Keratinocyte (primary cell): ENCODE data around the gene COL25A1. TPM values are rescaled to one million over a fixed set of nuclear protein-coding genes. Genes with fewer than 3 reads are reported as not detected.

Experiments
- DNase-seq: peaks from one replicate; pipeline ENCODE4 v3.0.0-alpha.2; 2011; ENCODE audit warnings: low read depth, missing footprints, low spot score
- FAIRE-seq: peaks from 2 replicates; lab custom pipeline; 2011; peaks lifted over from hg19 to GRCh38; lab: Jason Lieb, UNC
- H2AFZ ChIP-seq: 2 replicates; pipeline ENCODE4 v1.6.0; 2012; ENCODE audit warnings: low read length, control low read depth, inconsistent platforms; ENCODE audit not compliant: control insufficient read depth
- H3K27ac ChIP-seq: 2 replicates; pipeline ENCODE4 v1.5.1; 2011; ENCODE audit warnings: low read length; ENCODE audit not compliant: control insufficient read depth, insufficient read depth
- H3K27me3 ChIP-seq: 3 replicates; pipeline ENCODE4 v1.6.0; 2011; ENCODE audit warnings: low read length; ENCODE audit not compliant: control insufficient read depth, insufficient read depth; ENCODE audit errors: extremely low read depth
- H3K36me3 ChIP-seq, 2 experiments: 2 replicates in 1 of 2; 3 replicates in 1 of 2; pipeline ENCODE4 v1.5.1; 2011; ENCODE audit warnings: low read length in 2 of 2, mild to moderate bottlenecking in 1 of 2; ENCODE audit not compliant: control insufficient read depth in 2 of 2, insufficient read depth in 2 of 2; ENCODE audit errors: extremely low read depth in 1 of 2
- H3K4me1 ChIP-seq: 3 replicates; pipeline ENCODE4 v1.5.1; 2011; ENCODE audit warnings: low read length; ENCODE audit not compliant: control insufficient read depth, insufficient read depth; ENCODE audit errors: extremely low read depth
- H3K4me2 ChIP-seq: 3 replicates; pipeline ENCODE4 v1.6.0; 2011; ENCODE audit warnings: low read depth, low read length; ENCODE audit not compliant: control insufficient read depth, insufficient read depth; ENCODE audit errors: extremely low read depth
- H3K4me3 ChIP-seq, 3 experiments: fragments of 200-600 bp in 1 of 3; sonication (generic) in 1 of 3; 2 replicates in 2 of 3; 3 replicates in 1 of 3; pipeline ENCODE4 v1.5.1; 2011 to 2016; ENCODE audit warnings: low read length in 3 of 3, mild to moderate bottlenecking in 3 of 3, control low read depth in 2 of 3, inconsistent platforms in 1 of 3, low read depth in 1 of 3, mixed read lengths in 1 of 3, mixed run types in 1 of 3, moderate library complexity in 1 of 3; ENCODE audit not compliant: control insufficient read depth in 2 of 3, insufficient read depth in 2 of 3; ENCODE audit errors: extremely low read depth in 1 of 3
- H3K79me2 ChIP-seq: 2 replicates; pipeline ENCODE4 v1.6.0; 2012; ENCODE audit warnings: low read length; ENCODE audit not compliant: control insufficient read depth, insufficient read depth
- H3K9ac ChIP-seq: 3 replicates; pipeline ENCODE4 v1.6.0; 2011; ENCODE audit warnings: low read length; ENCODE audit not compliant: control insufficient read depth, insufficient read depth; ENCODE audit errors: extremely low read depth
- H3K9me1 ChIP-seq: 3 replicates; pipeline ENCODE4 v1.6.0; 2011; ENCODE audit warnings: low read length; ENCODE audit not compliant: control insufficient read depth, insufficient read depth; ENCODE audit errors: extremely low read depth
- H3K9me3 ChIP-seq: 2 replicates; pipeline ENCODE4 v1.5.1; 2012; ENCODE audit warnings: low read depth, low read length; ENCODE audit not compliant: control insufficient read depth
- H4K20me1 ChIP-seq: 3 replicates; pipeline ENCODE4 v1.6.0; 2011; ENCODE audit warnings: low read length; ENCODE audit not compliant: control insufficient read depth, insufficient read depth; ENCODE audit errors: extremely low read depth
- CTCF ChIP-seq, 3 experiments: IDR thresholded peaks in 1 of 3; conservative IDR thresholded peaks in 1 of 3; optimal IDR thresholded peaks in 1 of 3; 2 replicates in 2 of 3; 3 replicates in 1 of 3; pipeline versions ENCODE3 to v1.5.1; 2011; ENCODE audit warnings: low read length in 3 of 3, mild to moderate bottlenecking in 3 of 3, moderate library complexity in 2 of 3, control low read depth in 1 of 3, inconsistent platforms in 1 of 3; ENCODE audit not compliant: insufficient read depth in 2 of 3; ENCODE audit errors: extremely low read depth in 1 of 3
- EZH2 ChIP-seq: IDR thresholded peaks from one replicate; pipeline ENCODE4 v1.6.1; 2012; ENCODE audit warnings: inconsistent platforms, mild to moderate bottlenecking, low read length, moderate library complexity
- dilution Hi-C: fragments of 300-500 bp; cut with MboI; formaldehyde crosslinking; loops from one replicate; pipeline ENCODE4 v1.7.0; 2020; ENCODE audit warnings: low sequenced_read_pairs; ENCODE audit not compliant: extremely low pct_ligation_motif_present
- polyA plus RNA-seq, 5 experiments: library from polyadenylated mRNA; depleted of rRNA in 3 of 5; stranded (reverse) in 3 of 5; stranded (forward) in 1 of 5; unstranded in 1 of 5; fragments of >200 nt; gene quantifications; 1 replicate in 1 of 5; 2 replicates in 3 of 5; 3 replicates in 1 of 5; pipeline versions ENCODE4 v1.2.1 to v1.2.3, GENCODE V29; 2011 to 2012; ENCODE audit warnings: missing spikeins in 2 of 5, low read depth in 1 of 5, low replicate concordance in 1 of 5

The COL25A1 gene
- polyA plus RNA-seq, 1 donor (not counting 4 experiments of a cell fraction or from before 2014, with no cell fraction given) = not detected

- dilution Hi-C loops = no loop called here
- FAIRE-seq (no peak), DNase-seq (no peak)
- Histone ChIP-seq H3K9me3 (no peaks in the 10 kb centered on the region), H3K27me3 (no peaks in the 10 kb centered on the region), H3K36me3 (no peaks in the 10 kb centered on the region), H3K4me3 (no peak overlapping the region), H4K20me1 (no peaks in the 10 kb centered on the region), H2AFZ (no peak overlapping the region), H3K9me1 (no peaks in the 10 kb centered on the region), H3K27ac (no peak overlapping the region), H3K4me2 (no peak overlapping the region), H3K4me1 (no peaks in the 10 kb centered on the region), H3K9ac (no peak overlapping the region), H3K79me2 (no peaks in the 10 kb centered on the region)
- TF ChIP-seq CTCF (optimal IDR thresholded peaks at IDR 0.05 in 1 of 3, IDR thresholded peaks at IDR 0.05 in 1 of 3, conservative IDR thresholded peaks at IDR 0.05 in 1 of 3; ENCODE audit: extremely low read depth in 1 of 3, insufficient read depth in 2 of 3, low read length in 3 of 3) = no peak
- no peak for TF ChIP-seq EZH2
These were observed 417.9 kb downstream of the COL25A1 start for GRCh38 chr4:108884596-108884995.

- Histone ChIP-seq H3K36me3 (no peaks in the 10 kb centered on the region), H3K4me2 (no peak overlapping the region), H3K27ac (no peak overlapping the region), H2AFZ (no peak overlapping the region), H3K27me3 (no peaks in the 10 kb centered on the region), H3K4me1 (no peaks in the 10 kb centered on the region), H3K9ac (no peak overlapping the region), H3K9me3 (no peaks in the 10 kb centered on the region), H3K79me2 (no peaks in the 10 kb centered on the region), H4K20me1 (no peaks in the 10 kb centered on the region), H3K9me1 (no peaks in the 10 kb centered on the region), H3K4me3 (no peak overlapping the region)
- no peak for TF ChIP-seq CTCF (optimal IDR thresholded peaks at IDR 0.05 in 1 of 3, IDR thresholded peaks at IDR 0.05 in 1 of 3, conservative IDR thresholded peaks at IDR 0.05 in 1 of 3; ENCODE audit: extremely low read depth in 1 of 3, insufficient read depth in 2 of 3, low read length in 3 of 3)
- TF ChIP-seq EZH2 = no peak
- dilution Hi-C loops = no loop called here
- DNase-seq (no peak), FAIRE-seq (no peak)
These were observed 420.5 kb downstream of the COL25A1 start for GRCh38 chr4:108881986-108882385.
